Measurements from ENCODE around the gene COL13A1. TPM values are rescaled to one million over a fixed set of nuclear protein-coding genes. Genes with fewer than 3 reads are reported as not detected.

COL13A1 gene
- total RNA-seq, 3 donors from 2014 or later, result 0.66 to 0.80 (median 0.73) TPM

GRCh38 chr10:69925111-69925510 lies 123.4 kb downstream of the COL13A1 start:
- no peaks in the 10 kb centered on the region for H3K4me1 ChIP-seq
- no peak for DNase-seq (ENCODE audit: low spot score in 2 of 2)
- no peak overlapping the region for H3K27ac ChIP-seq
- no peak for TF ChIP-seq POLR2AphosphoS5 (IDR thresholded peaks at IDR 0.05)
- TF ChIP-seq POLR2A (IDR thresholded peaks at IDR 0.05), result no peak
- no peak for TF ChIP-seq CTCF (IDR thresholded peaks at IDR 0.05)
- no peaks in the 10 kb centered on the region for H3K27me3 ChIP-seq
- no peaks in the 10 kb centered on the region for H3K36me3 ChIP-seq
- intact Hi-C loops (cut with DNase I; ENCODE audit: low total_unique reads), result no loop called here
- H3K4me3 ChIP-seq, result no peak overlapping the region
- H3K9me3 ChIP-seq, result no peaks in the 10 kb centered on the region

- TF ChIP-seq POLR2AphosphoS5 (IDR thresholded peaks at IDR 0.05), result no peak
- no peak for TF ChIP-seq POLR2A (IDR thresholded peaks at IDR 0.05)
- TF ChIP-seq CTCF (IDR thresholded peaks at IDR 0.05), result no peak
- DNase-seq (ENCODE audit: low spot score in 2 of 2), result no peak
- Histone ChIP-seq H3K27ac (no peak overlapping the region), H3K27me3 (no peaks in the 10 kb centered on the region), H3K4me1 (no peaks in the 10 kb centered on the region), H3K4me3 (no peak overlapping the region), H3K9me3 (no peaks in the 10 kb centered on the region), H3K36me3 (no peaks in the 10 kb centered on the region)
- intact Hi-C loops (cut with DNase I; ENCODE audit: low total_unique reads), result no loop called here
Observed at GRCh38 chr10:69928339-69928738, 126.6 kb downstream of the COL13A1 start.

GRCh38 chr10:69929575-69929974 lies 127.9 kb downstream of the COL13A1 start:
- no peaks in the 10 kb centered on the region for H3K36me3 ChIP-seq
- no peaks in the 10 kb centered on the region for H3K27me3 ChIP-seq
- no peaks in the 10 kb centered on the region for H3K9me3 ChIP-seq
- no peak overlapping the region for H3K4me3 ChIP-seq
- DNase-seq (ENCODE audit: low spot score in 2 of 2), result no peak
- H3K4me1 ChIP-seq, result no peaks in the 10 kb centered on the region
- no peak overlapping the region for H3K27ac ChIP-seq
- TF ChIP-seq POLR2A (IDR thresholded peaks at IDR 0.05), result no peak
- no peak for TF ChIP-seq POLR2AphosphoS5 (IDR thresholded peaks at IDR 0.05)
- no peak for TF ChIP-seq CTCF (IDR thresholded peaks at IDR 0.05)
- intact Hi-C loops (cut with DNase I; ENCODE audit: low total_unique reads), result no loop called here

- no peak for DNase-seq (ENCODE audit: low spot score in 2 of 2)
- H3K4me3 ChIP-seq, result no peak overlapping the region
- intact Hi-C loops (cut with DNase I; ENCODE audit: low total_unique reads), result no loop called here
- no peaks in the 10 kb centered on the region for H3K27me3 ChIP-seq
- no peaks in the 10 kb centered on the region for H3K4me1 ChIP-seq
- TF ChIP-seq POLR2AphosphoS5 (IDR thresholded peaks at IDR 0.05) (no peak), CTCF (IDR thresholded peaks at IDR 0.05) (no peak), POLR2A (IDR thresholded peaks at IDR 0.05) (no peak)
- H3K9me3 ChIP-seq, result no peaks in the 10 kb centered on the region
- no peaks in the 10 kb centered on the region for H3K36me3 ChIP-seq
- no peak overlapping the region for H3K27ac ChIP-seq
Observed at GRCh38 chr10:69934768-69935167, 133.1 kb downstream of the COL13A1 start.

GRCh38 chr10:69936091-69936490 lies 134.4 kb downstream of the COL13A1 start:
- Histone ChIP-seq H3K27ac (no peak overlapping the region), H3K9me3 (peaks cover 0 to 8% of the 10 kb centered on the region in 2 donors), H3K27me3 (no peaks in the 10 kb centered on the region), H3K36me3 (no peaks in the 10 kb centered on the region), H3K4me3 (no peak overlapping the region), H3K4me1 (no peaks in the 10 kb centered on the region)
- no peak for TF ChIP-seq POLR2A (IDR thresholded peaks at IDR 0.05)
- TF ChIP-seq POLR2AphosphoS5 (IDR thresholded peaks at IDR 0.05), result no peak
- no peak for TF ChIP-seq CTCF (IDR thresholded peaks at IDR 0.05)
- DNase-seq (ENCODE audit: low spot score in 2 of 2), result no peak
- intact Hi-C loops (cut with DNase I; ENCODE audit: low total_unique reads), result no loop called here

Measured in breast epithelium (tissue), 4 donors.